HepG2 (cell line): Measurements from ENCODE around the gene SELL. TPM values are rescaled to one million over a fixed set of nuclear protein-coding genes. Genes with fewer than 3 reads are reported as not detected.

Experiments
- ATAC-seq: fragments of 200-7000 bp; cut with Tn5 transposase; 3 replicates; pipeline ENCODE4 v1.9.1; 2020; ENCODE audit warnings: mild to moderate bottlenecking, moderate library complexity
- BruUV-seq: library from RNA; stranded (reverse); fragments of 400-500 nt; replicated peaks from 2 replicates; lab custom pipeline; 2021; lab: Mats Ljungman, UMichigan
- CTCF ChIA-PET: fragments of 300-600 bp; formaldehyde crosslinking; extraction: SDS; loops from one replicate; lab custom pipeline; 2021; ENCODE audit warnings: low total read pairs, inconsistent platforms, low intra/inter-chr PET ratio; lab: Yijun Ruan, JAX
- POLR2A ChIA-PET: fragments of 350-600 bp; sonication (Branson Sonifier 250); formaldehyde crosslinking; loops from one replicate; lab custom pipeline; 2020; ENCODE audit warnings: antibody characterized with exemption, inconsistent platforms; lab: Yijun Ruan, JAX
- DNase-seq: peaks from one replicate; pipeline ENCODE4 v3.0.0-alpha.2; 2015; ENCODE audit warnings: low spot score
- FAIRE-seq: peaks from 3 replicates; lab custom pipeline; 2011; peaks lifted over from hg19 to GRCh38; lab: Jason Lieb, UNC
- H2AFZ ChIP-seq: one replicate; pipeline ENCODE4 v1.6.1; 2011; ENCODE audit warnings: low read length, inconsistent platforms
- H3K27ac ChIP-seq: fragments of 300-600 bp; 3 replicates; pipeline ENCODE4 v1.8.0; 2011; ENCODE audit warnings: mixed run types, mild to moderate bottlenecking, mixed read lengths, low read length, inconsistent platforms; ENCODE audit not compliant: insufficient read depth; ENCODE audit errors: extremely low read length
- H3K27me3 ChIP-seq, 2 experiments: fragments of 200-600 bp in 1 of 2; 2 replicates in 1 of 2; 3 replicates in 1 of 2; pipeline versions ENCODE4 v1.6.0 to v1.8.0; 2011; ENCODE audit warnings: low read length in 2 of 2, mild to moderate bottlenecking in 2 of 2, moderate library complexity in 2 of 2, inconsistent platforms in 1 of 2; ENCODE audit not compliant: insufficient read depth in 2 of 2, control insufficient read depth in 1 of 2
- H3K36me3 ChIP-seq, 2 experiments: fragments of 200-600 bp in 1 of 2; replicated peaks in 1 of 2; 2 replicates in 1 of 2; 3 replicates in 1 of 2; pipeline versions ENCODE4 v1.5.1 to v1.8.0; 2011; ENCODE audit warnings: low read length in 2 of 2, inconsistent platforms in 1 of 2; ENCODE audit not compliant: insufficient read depth in 2 of 2, control insufficient read depth in 1 of 2
- H3K4me1 ChIP-seq: 2 replicates; pipeline ENCODE4 v1.5.1; 2012; ENCODE audit warnings: low read length, inconsistent platforms; ENCODE audit not compliant: insufficient read depth
- H3K4me2 ChIP-seq: 2 replicates; pipeline ENCODE4 v1.6.0; 2011; ENCODE audit warnings: low read depth, low read length, inconsistent platforms
- H3K4me3 ChIP-seq, 3 experiments: fragments of 200-600 bp in 1 of 3; sonication (generic), shearing (Covaris generic) in 1 of 3; replicated peaks in 1 of 3; 2 replicates each; pipeline ENCODE4 v1.5.1; 2011 to 2016; ENCODE audit warnings: low read length in 3 of 3, inconsistent platforms in 2 of 3, low read depth in 2 of 3, mild to moderate bottlenecking in 2 of 3, control low read depth in 1 of 3, mixed read lengths in 1 of 3; ENCODE audit not compliant: insufficient read depth in 1 of 3
- H3K79me2 ChIP-seq: one replicate; pipeline ENCODE4 v1.6.1; 2011; ENCODE audit warnings: low read length, inconsistent platforms; ENCODE audit not compliant: insufficient read depth
- H3K9ac ChIP-seq: 2 replicates; pipeline ENCODE4 v1.6.0; 2011; ENCODE audit warnings: mild to moderate bottlenecking, low read depth, low read length, inconsistent platforms; ENCODE audit not compliant: insufficient read depth
- H3K9me3 ChIP-seq: 2 replicates; pipeline ENCODE4 v1.5.1; 2012; ENCODE audit warnings: mild to moderate bottlenecking, low read length
- H4K20me1 ChIP-seq: 2 replicates; pipeline ENCODE4 v1.6.0; 2011; ENCODE audit warnings: inconsistent platforms, mild to moderate bottlenecking, low read length, moderate library complexity; ENCODE audit not compliant: insufficient read depth
- HIVEP1 ChIP-seq: sonication (generic); formaldehyde crosslinking; IDR thresholded peaks from 2 replicates; pipeline ENCODE4 v1.4.0; 2020; ENCODE audit warnings: mild to moderate bottlenecking, missing genetic modification reagents
- KAT2B ChIP-seq: fragments of 150-350 bp; IDR thresholded peaks from 2 replicates; pipeline ENCODE4 v1.6.1; 2014; ENCODE audit warnings: low read depth, low read length, borderline replicate concordance
- KDM3A ChIP-seq: IDR thresholded peaks from 2 replicates; pipeline ENCODE4 v1.6.1; 2018; ENCODE audit warnings: low read depth, missing compliant biosample characterization
- MAFF ChIP-seq: IDR thresholded peaks from 2 replicates; pipeline ENCODE4 v1.6.1; 2011; ENCODE audit warnings: low read depth, low read length, improper control_type of control experiment
- MAFK ChIP-seq, 2 experiments: IDR thresholded peaks in 1 of 2; conservative IDR thresholded peaks in 1 of 2; 2 replicates each; pipeline ENCODE4 v1.6.1; 2011; ENCODE audit warnings: improper control_type of control experiment in 2 of 2, low read length in 2 of 2
- PCBP2 ChIP-seq: fragments of 200-400 bp; formaldehyde crosslinking; optimal IDR thresholded peaks from 2 replicates; pipeline ENCODE3; 2018; ENCODE audit warnings: low read length, low read depth; ENCODE audit not compliant: poor library complexity, severe bottlenecking
- ZNF10 ChIP-seq: sonication (generic); formaldehyde crosslinking; IDR thresholded peaks from 2 replicates; pipeline ENCODE4 v1.4.0; 2020; ENCODE audit warnings: mild to moderate bottlenecking, low read depth, missing genetic modification reagents, borderline replicate concordance
- ZNF484 ChIP-seq: sonication (generic); formaldehyde crosslinking; IDR thresholded peaks from 2 replicates; pipeline ENCODE4 v1.5.1; 2020; ENCODE audit warnings: mild to moderate bottlenecking, low read depth, missing genetic modification reagents, borderline replicate concordance
- ZNF564 ChIP-seq: sonication (generic); formaldehyde crosslinking; IDR thresholded peaks from 2 replicates; pipeline ENCODE4 v1.8.1; 2023; ENCODE audit warnings: mild to moderate bottlenecking, missing genetic modification reagents
- ZNF746 ChIP-seq: sonication (generic); formaldehyde crosslinking; IDR thresholded peaks from 2 replicates; pipeline ENCODE4 v1.8.0; 2022; ENCODE audit warnings: mild to moderate bottlenecking, missing genetic modification reagents
- WGBS: methylation state at CpG from one replicate; pipeline ENCODE4 v1.1.6; 2017; ENCODE audit warnings: low lambda C conversion rate; 5-methylcytosine and 5-hydroxymethylcytosine counted together
- in situ Hi-C: cut with HindIII; loops from 2 replicates; pipeline ENCODE4 v1.10.0; 2017; ENCODE audit warnings: low pct_unique_long_range_greater_than_20kb; ENCODE audit not compliant: extremely low pct_ligation_motif_present
- intact Hi-C: fragments of 100-400 bp; cut with micrococcal nuclease; formaldehyde crosslinking; loops from one replicate; pipeline ENCODE4 v1.10.0; 2022; ENCODE audit not compliant: unreplicated experiment
- polyA plus RNA-seq, 8 experiments: library from polyadenylated mRNA; depleted of rRNA in 3 of 8; stranded (reverse) in 7 of 8; unstranded in 1 of 8; fragments of >200 nt; fragmentation: Illumina TruSeq in 4 of 8; extraction: Trizol in 4 of 8; gene quantifications; 2 replicates each; pipeline versions ENCODE4 v1.2.1 to v1.2.3, GENCODE V29; 2011 to 2016; ENCODE audit warnings: low read depth in 4 of 8, missing spikeins in 1 of 8, mixed read lengths in 1 of 8; ENCODE audit not compliant: insufficient read depth in 1 of 8
- total RNA-seq, 5 experiments: library from RNA; depleted of rRNA; stranded (reverse); fragments of >200 nt; fragmentation: Illumina TruSeq; extraction: Trizol; gene quantifications; 2 replicates each; pipeline ENCODE4 v1.2.3, GENCODE V29; 2016; ENCODE audit warnings: low read depth in 1 of 5
- TF ChIP-seq, protein P1 (sequence below): sonication (generic); formaldehyde crosslinking; IDR thresholded peaks from 2 replicates; pipeline ENCODE4 v1.8.0; 2022; ENCODE audit warnings: mild to moderate bottlenecking, missing genetic modification reagents, borderline replicate concordance
- TF ChIP-seq, protein P2 (sequence below): sonication (generic); formaldehyde crosslinking; IDR thresholded peaks from 2 replicates; pipeline ENCODE4 v1.9.0; 2022; ENCODE audit warnings: low read depth, missing genetic modification reagents
- TF ChIP-seq, protein P3 (sequence below): sonication (generic); formaldehyde crosslinking; IDR thresholded peaks from 2 replicates; pipeline ENCODE4 v1.4.0; 2020; ENCODE audit warnings: missing genetic modification reagents, mild to moderate bottlenecking, borderline replicate concordance

Gene SELL
- total and polyA plus RNA-seq, 2 of the 13 experiments (the other 11 are each of a cell fraction or from before 2014, with no cell fraction given), result 0.13 to 0.18 TPM

DNA sequence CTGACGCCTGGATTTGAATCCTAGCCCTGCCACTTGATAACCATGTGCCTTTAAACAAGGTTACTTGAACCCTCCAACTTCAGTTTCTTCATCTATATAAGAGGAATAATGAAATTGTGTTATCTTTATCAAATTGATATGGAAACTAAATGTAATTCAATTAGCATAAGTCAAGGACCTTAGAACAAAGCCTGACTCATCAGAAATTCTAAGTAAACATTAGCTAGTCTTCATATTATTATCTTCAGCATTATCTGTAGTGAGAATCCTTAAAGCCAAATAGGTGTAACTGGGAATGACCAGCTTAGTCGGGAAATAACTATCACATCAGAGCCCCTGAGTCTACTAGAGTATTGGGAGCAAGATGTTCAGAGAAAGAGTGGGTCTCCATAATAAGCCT is 6.6 kb downstream of the SELL start:
- TF ChIP-seq ZNF484 (CRISPR knock-in tag) (no peak), MAFK (conservative IDR thresholded peaks at IDR 0.05 in 1 of 2, IDR thresholded peaks at IDR 0.05 in 1 of 2; ENCODE audit: low read length in 2 of 2) (peak in 1 of 2 experiments; percentile 75; a peak in 3 of 4 replicates), MAFF (peak; percentile 46; the same call in 1 of the 2 replicates)
- POLR2A ChIA-PET, result no interaction called here
- Histone ChIP-seq H3K4me1 (no peaks in the 10 kb centered on the region), H3K4me3 (no peak overlapping the region), H3K79me2 (no peaks in the 10 kb centered on the region), H3K4me2 (no peak overlapping the region), H3K9ac (no peak overlapping the region), H3K9me3 (no peaks in the 10 kb centered on the region), H3K27ac (no peak overlapping the region), H3K36me3 (no peaks in the 10 kb centered on the region), H3K27me3 (no peaks in the 10 kb centered on the region), H4K20me1 (no peaks in the 10 kb centered on the region), H2AFZ (no peak overlapping the region)
- 26% methylated on average over 2 of the region's 2 CpGs for WGBS
- ATAC-seq (no peak), FAIRE-seq (no peak), DNase-seq (no peak)
- in situ Hi-C loops, result loop anchor here (5.0 kb wide), 1 partner anchor 102 kb away; no protein-coding TSS in a partner anchor
- CTCF ChIA-PET, result no interaction called here
- BruUV-seq, result no TSS peak
- intact Hi-C loops, result no loop called here

DNA sequence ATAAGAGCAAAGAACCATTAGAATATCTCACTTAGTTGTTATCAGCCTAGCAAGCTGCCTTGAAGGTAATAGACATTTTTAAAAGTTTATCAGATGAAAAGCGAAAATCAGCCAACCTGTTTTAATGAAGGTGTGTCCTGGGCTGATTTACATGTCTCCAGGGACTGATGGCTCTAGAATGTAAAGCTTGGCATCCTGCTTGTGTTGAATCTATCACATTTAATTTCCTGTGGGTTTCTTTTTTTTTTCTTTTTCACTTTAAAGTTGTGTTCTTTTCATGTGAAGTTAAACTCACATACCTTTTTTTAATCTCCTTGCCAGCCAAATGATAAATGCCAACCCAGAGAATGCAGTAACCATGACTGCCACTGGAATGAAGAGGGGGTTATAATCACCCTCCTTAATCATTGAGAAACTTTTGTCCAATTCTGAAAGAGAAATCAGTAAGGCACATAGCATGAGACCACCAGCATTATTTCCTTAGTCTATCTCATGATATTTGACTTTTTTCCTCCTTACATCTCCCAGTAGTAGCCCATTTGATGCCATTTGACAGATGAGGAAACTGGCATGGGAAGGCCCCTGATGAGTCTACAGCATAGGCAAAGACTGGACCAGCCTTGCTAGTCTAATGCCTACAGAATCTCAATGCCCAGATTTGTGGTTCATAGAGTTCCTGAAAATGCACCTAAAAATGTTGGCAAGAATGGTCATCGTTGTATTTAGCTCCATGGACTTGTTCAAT is 10.0 kb downstream of the SELL start:
- ATAC-seq (no peak), DNase-seq (no peak), FAIRE-seq (no peak)
- Histone ChIP-seq H4K20me1 (no peaks in the 10 kb centered on the region), H3K27me3 (no peaks in the 10 kb centered on the region), H2AFZ (no peak overlapping the region), H3K79me2 (no peaks in the 10 kb centered on the region), H3K9ac (no peak overlapping the region), H3K36me3 (no peaks in the 10 kb centered on the region), H3K4me3 (no peak overlapping the region), H3K27ac (no peak overlapping the region), H3K4me2 (no peak overlapping the region), H3K9me3 (no peaks in the 10 kb centered on the region), H3K4me1 (no peaks in the 10 kb centered on the region)
- in situ Hi-C loops (no loop called here), intact Hi-C loops (no loop called here)
- CTCF ChIA-PET, result no interaction called here
- POLR2A ChIA-PET, result no interaction called here
- 13% methylated on average over 2 of the region's 2 CpGs for WGBS
- BruUV-seq, result no TSS peak
- TF ChIP-seq HIVEP1 (no peak), KAT2B (no peak), PCBP2 (no peak), ZNF746 (CRISPR knock-in tag) (no peak), ZNF10 (CRISPR knock-in tag) (no peak), ZNF564 (CRISPR knock-in tag) (no peak), KDM3A (CRISPR knock-in tag) (no peak)
- TF ChIP-seq, protein P1, sequence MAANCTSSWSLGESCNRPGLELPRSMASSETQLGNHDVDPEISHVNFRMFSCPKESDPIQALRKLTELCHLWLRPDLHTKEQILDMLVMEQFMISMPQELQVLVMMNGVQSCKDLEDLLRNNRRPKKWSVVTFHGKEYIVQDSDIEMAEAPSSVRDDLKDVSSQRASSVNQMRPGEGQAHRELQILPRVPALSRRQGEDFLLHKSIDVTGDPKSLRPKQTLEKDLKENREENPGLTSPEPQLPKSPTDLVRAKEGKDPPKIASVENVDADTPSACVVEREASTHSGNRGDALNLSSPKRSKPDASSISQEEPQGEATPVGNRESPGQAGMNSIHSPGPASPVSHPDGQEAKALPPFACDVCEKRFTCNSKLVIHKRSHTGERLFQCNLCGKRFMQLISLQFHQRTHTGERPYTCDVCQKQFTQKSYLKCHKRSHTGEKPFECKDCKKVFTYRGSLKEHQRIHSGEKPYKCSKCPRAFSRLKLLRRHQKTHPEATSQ, result no peak
- TF ChIP-seq, protein P2, sequence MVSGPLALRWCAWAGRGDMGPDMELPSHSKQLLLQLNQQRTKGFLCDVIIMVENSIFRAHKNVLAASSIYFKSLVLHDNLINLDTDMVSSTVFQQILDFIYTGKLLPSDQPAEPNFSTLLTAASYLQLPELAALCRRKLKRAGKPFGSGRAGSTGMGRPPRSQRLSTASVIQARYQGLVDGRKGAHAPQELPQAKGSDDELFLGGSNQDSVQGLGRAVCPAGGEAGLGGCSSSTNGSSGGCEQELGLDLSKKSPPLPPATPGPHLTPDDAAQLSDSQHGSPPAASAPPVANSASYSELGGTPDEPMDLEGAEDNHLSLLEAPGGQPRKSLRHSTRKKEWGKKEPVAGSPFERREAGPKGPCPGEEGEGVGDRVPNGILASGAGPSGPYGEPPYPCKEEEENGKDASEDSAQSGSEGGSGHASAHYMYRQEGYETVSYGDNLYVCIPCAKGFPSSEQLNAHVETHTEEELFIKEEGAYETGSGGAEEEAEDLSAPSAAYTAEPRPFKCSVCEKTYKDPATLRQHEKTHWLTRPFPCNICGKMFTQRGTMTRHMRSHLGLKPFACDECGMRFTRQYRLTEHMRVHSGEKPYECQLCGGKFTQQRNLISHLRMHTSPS (CRISPR knock-in tag), result no peak
- TF ChIP-seq, protein P3, sequence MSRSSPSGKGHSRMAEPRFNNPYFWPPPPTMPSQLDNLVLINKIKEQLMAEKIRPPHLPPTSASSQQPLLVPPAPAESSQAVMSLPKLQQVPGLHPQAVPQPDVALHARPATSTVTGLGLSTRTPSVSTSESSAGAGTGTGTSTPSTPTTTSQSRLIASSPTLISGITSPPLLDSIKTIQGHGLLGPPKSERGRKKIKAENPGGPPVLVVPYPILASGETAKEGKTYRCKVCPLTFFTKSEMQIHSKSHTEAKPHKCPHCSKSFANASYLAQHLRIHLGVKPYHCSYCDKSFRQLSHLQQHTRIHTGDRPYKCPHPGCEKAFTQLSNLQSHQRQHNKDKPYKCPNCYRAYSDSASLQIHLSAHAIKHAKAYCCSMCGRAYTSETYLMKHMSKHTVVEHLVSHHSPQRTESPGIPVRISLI, result no peak
